PC-9 (cell line): ENCODE measurements around the gene FAM3D.

Experiments
- EZH2 ChIP-seq: fragments of 200-600 bp; sonication (generic); IDR thresholded peaks from 2 replicates; pipeline ENCODE4 v1.8.0; 2017; ENCODE audit warnings: antibody characterized with exemption, low read depth
- TF ChIP-seq, protein P1 (sequence below): fragments of 200-600 bp; sonication (generic); conservative IDR thresholded peaks from 2 replicates; pipeline ENCODE4 v1.6.1; 2017; ENCODE audit warnings: mixed run types, antibody characterized with exemption, mild to moderate bottlenecking, moderate library complexity

DNA sequence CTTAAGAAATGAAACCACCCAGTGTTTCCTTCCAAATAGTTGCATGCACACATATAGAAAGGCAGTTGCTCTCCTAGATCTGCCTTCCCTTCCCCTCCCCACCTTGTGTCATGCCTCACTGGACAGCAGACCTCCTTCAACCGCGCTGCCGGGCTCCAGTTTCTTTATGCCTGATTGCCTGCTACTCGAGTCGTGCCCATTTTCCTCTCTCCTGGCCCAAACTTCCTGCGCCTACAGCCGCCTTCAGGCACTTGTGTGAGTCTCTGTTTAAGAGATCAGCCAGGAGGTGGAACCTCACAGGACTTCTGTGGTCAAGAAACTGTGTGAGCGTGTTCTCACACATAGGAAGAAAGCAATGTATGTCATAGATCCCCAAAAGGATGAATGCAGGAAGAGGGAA lies 80.6 kb downstream of the FAM3D start:
- TF ChIP-seq, protein P1, sequence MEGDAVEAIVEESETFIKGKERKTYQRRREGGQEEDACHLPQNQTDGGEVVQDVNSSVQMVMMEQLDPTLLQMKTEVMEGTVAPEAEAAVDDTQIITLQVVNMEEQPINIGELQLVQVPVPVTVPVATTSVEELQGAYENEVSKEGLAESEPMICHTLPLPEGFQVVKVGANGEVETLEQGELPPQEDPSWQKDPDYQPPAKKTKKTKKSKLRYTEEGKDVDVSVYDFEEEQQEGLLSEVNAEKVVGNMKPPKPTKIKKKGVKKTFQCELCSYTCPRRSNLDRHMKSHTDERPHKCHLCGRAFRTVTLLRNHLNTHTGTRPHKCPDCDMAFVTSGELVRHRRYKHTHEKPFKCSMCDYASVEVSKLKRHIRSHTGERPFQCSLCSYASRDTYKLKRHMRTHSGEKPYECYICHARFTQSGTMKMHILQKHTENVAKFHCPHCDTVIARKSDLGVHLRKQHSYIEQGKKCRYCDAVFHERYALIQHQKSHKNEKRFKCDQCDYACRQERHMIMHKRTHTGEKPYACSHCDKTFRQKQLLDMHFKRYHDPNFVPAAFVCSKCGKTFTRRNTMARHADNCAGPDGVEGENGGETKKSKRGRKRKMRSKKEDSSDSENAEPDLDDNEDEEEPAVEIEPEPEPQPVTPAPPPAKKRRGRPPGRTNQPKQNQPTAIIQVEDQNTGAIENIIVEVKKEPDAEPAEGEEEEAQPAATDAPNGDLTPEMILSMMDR, result no peak
- no peak for TF ChIP-seq EZH2
